ENCODE measurements around the gene TSPAN14.
A peak's percentile ranks its signal among the peaks of the same experiment; 100 is the strongest.

TSPAN14 gene

DNA sequence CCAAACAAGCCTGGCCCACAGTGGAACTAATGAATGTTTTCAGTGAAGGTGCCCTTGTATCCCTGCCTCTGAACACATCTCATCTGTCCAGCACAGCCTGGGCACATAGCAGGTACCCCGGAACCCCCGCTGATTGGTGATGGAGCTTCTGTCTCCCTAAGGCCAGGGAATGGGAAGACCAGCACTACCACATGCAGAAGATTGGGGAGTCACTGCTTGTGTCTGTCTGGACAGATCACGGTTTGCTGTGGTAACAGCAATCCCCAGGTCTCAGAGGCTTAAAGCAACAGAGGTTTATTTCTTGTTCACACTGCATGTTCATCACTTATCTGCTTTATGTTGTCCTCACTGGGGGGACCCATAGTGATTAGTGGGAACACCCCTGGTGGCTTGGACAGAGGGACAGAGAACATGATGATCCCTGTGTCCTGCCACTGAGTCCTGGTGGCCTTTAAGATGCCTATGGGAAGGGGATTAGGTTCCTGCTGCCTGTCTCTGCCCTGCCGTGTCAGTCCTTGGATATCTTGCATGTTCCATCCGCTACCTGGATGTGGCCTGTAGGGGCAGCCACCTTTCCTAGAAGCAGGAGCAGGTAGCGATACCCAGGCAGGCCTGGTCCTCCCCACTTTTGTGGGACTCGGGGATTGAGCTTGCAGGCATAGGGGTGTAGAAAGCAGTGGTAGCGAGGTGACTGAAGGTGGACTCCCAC, 3.6 kb downstream of the TSPAN14 start:
- DNase-seq: no peak

- no peak for DNase-seq
Measured at GRCh38 chr10:80458263-80458625, 4.1 kb downstream of the TSPAN14 start.

DNA sequence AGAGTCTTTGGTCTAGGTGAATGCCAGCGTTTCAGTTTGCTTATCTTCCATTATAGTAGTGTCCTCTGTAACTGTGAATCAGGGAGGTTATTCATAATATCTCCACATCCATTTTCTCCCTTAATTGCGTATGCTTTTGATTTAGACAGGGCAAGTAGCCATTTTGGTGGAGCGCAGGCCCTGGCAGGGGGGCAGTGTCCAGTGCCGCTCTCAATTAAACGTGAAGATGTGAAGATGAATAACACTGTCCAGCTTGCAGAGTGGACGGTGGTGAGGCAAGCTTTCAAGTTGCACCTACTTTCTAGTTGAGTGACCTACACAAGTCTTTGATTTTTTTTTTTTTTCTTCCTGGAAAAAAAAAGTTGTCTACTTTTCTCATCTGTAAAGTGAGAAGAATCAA, 4.5 kb downstream of the TSPAN14 start:
- DNase-seq: no peak

DNA sequence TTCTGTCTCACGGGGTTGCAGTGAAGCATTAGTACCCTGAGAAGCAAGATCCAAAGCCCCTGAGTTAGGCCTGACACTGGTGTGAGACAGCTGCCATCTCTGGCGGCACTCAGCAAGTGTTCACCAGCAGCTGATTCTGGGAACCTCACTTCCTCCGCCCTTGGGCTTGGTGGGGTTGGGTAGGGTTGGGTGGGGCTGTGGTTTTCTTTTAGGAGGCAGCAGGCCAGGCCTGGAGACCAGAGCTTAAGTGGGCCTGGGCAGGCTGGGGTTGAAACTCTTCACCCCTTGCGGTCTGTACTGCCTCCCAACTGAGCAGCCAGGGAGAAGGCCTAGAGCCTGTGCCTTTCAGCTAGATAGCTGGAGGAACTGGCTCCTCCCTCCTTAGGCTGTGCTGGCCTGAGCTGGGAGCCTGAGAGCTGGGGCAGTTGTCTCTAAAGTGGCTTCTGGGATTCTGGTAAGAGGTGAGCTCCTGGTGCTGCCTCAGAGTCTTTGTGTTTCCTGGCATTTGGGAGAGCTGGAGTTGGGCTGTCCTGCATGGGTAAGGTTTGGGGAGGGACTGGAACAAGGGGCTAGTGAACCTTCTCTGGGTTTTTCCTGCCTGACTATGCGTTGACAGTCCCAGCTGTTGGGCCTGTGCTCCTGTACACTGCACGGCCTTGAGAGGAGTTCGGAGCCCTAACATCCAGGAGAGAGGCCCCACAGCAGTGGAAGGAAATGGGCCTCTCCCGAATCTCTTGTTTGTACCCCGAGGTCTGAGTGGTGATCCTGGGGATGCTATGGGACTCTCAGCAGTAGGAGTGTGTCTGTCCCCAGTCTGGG, 5.1 kb downstream of the TSPAN14 start:
- DNase-seq: no peak

DNA sequence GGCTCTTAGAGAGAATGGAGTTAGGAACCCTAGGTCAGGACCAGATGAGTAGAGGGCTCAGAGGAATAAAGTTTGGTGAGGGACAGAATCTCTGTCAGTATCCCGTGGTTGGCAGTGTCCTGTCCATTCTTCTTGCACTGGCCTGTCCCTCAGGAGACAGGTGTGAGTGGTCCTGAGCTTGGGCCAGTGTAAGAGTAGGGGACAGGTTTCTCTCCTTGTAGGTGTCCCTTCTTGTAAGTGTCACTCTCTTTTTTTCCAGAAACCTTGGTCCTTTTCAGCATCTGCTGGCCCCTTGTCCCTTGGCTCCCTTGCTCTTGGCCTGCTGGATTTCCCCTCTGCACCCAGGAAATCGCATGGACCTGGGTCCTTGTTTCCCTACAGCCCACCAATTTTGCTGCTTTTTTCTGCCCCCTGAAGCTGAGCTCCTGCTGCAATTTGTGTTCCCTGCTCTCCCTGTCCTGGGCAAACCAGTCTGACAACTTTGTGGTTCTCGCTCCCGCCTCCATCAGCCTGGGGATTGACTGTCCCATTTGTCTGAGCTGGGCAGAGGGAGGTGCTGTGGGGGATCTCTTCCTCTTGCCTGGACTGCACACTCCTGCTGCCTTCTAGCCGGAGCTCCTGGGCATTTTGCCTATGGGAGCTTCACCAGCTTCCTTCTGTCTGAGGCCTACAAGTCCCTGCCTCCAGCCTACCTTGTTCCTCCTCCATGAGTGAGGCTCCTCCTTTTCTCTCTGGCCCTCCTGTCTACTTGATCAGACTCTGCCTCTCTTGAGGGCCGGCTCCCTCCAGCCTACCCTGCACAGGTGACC, 6.5 kb downstream of the TSPAN14 start:
- DNase-seq: peak; percentile 65

DNA sequence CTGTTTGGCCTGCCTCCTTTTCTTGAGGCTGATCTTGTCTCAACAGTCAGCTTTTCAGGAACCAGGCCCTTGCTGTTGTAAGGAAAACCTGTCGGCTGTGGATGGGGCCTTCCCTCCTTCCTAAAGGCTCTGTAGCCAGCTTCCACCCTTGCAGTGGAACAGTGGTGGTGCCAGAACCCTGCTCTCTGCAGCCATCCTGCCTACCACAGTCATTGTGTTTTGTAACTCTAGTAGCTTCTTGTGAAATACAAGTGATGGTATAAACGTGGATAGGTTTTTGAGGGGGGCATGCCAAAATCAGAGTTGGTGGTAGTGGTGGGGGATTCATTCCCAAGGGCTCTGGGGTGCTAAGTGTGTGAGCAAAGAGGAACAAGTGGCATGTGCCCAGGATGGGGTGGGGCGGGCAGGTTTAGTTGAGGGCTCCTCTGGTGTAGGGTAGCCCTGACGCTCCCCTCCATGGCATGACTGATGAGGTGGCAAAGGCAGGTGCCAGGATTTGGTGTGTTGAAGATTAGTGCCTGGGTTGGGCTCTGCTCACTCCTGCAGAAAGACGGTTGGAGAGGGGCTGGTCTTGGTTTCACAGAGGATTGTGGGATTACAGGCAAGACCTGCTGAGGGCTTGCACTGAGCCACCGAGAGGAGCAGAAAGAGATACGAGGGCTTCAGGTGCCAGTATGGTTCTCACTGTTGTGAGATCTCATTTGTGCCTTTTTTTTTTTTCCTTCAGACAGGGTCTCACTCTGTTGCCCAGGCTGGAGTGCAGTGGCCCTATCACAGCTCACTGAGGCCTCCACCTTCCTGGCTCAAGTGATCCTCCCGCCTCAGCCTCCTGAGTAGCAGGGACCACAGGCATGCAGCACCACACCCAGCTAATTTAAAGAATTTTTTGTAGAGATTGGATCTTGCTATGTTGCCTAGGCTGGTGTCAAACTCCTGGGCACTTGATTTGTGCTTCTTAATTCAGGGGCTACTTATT, 7.4 kb downstream of the TSPAN14 start:
- no peak for DNase-seq

DNA sequence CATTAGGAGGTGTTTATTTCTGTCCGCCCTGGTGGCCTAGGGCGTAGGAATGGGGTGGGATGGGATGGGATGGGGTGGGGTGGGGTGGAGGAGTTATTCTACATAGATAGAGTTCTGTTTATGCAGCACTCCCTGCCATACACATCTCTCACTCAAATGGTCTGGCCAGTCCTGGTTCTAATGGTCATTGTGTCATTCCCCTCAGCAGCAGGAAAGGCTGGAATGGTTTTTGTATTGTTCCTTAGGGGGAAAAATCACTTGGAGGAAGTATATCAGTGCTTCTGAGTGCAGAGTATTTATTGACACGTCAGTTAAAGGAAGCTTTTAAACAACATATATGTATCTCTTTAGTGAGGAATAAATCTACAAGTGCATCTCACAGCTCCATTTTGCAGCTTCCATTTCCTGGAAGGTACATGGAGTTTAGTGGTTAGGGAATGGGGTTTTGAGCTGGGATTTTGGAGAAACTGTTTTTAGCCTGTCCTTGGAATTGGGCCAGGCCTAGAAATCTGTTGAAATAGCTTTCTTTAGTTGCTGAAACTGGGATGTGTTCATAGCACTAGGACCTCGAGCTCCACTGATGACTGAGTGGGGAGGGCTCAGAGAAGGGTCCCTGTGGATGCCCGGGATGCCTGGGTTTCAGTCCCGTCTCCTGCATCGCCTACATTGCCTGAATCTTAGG, 8.3 kb downstream of the TSPAN14 start:
- no peak for DNase-seq

GRCh38 chr10:80462981-80463741, 9.1 kb downstream of the TSPAN14 start:
- DNase-seq: no peak

DNA sequence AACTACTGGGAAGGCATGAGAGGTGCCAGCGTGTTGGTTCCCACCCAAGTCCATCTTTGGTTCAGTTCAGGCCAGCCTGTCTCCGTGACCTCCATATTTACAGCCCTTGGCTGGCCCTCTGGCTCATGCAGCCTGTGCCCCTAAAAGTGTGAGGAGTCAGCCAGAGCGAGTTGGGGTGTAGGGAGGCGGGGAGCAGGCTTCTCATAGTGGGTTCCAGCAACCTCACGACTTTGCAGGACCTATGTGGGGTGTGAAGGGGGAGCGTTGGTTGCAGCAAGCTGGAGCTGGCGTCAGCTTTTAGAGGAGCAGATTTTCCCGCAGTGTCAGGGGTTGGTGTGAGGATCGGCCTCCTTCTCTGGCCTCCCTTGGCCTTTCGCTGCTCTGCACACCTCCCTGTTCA, 9.8 kb downstream of the TSPAN14 start:
- DNase-seq: no peak

GRCh38 chr10:80464557-80465450, 10.7 kb downstream of the TSPAN14 start:
- DNase-seq: no peak

DNA sequence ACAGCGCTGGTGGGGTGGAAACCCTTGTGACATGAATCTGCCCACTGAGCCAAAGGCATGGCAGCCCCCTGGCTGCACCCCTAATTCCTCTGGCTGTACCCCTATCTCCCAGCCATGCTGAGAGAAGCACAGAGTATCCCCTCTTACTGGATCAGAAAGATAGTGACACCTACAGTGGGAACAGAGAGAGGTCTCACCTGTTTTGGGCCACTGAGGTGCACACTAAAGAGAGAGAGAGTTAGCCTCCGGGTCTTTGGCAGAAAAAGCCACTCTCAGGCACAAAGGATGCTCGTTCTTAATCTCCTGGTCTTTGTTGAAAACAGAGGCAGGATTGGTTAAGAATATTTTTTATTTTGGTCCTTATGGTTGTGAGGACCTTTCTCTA, 11.3 kb downstream of the TSPAN14 start:
- DNase-seq: no peak

- no peak for DNase-seq
Measured at GRCh38 chr10:80465839-80466590, 11.9 kb downstream of the TSPAN14 start.

- DNase-seq: no peak
Measured at GRCh38 chr10:80466724-80467326, 12.7 kb downstream of the TSPAN14 start.

GRCh38 chr10:80468002-80468401, 13.9 kb downstream of the TSPAN14 start:
- no peak for DNase-seq

- DNase-seq: no peak
Measured at GRCh38 chr10:80468806-80469421, 14.8 kb downstream of the TSPAN14 start.

DNA sequence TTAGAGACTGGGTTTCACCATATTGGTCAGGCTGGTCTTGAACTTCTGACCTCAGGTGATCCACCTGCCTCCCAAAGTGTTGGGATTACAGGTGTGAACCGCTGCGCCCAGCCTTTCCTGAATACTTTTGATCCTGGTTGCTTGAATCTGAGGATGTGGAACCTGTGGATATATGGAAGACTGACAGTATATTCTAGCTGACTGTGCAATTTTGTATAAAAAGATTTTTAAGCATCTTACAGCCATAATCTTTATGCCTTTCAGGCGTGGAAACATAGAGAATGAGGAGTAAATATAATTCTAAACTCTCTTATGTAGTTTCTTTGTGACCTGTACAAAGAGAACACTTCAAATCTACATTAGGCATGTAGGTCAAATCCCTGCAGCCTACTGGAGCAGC, 16.2 kb downstream of the TSPAN14 start:
- no peak for DNase-seq

GRCh38 chr10:80471001-80471400, 16.9 kb downstream of the TSPAN14 start:
- DNase-seq: no peak

DNA sequence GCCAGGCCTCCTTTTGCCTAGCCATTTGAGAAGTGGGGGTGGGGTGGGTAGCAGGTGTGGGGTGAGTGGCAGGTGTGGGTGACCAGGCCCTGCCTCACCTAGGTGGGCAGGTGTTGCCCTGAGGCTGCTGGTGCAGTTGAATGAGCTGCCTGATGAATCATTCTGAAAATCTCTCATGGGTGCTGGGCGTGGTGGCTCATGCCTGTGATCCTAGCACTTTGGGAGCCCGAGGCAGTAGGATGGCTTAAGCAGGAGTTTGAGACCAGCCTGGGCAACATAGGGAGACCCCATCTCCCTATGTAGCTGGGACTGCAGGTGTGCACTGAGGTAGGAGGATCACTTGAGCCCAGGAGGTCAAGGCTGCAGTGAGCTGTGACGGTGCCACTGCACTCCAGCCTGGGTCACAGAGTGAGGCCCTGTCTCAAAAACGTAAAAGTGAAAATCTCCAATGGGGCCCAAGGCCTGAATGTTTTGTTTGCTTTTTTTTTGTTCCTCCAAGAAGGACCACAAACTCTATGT, 17.7 kb downstream of the TSPAN14 start:
- DNase-seq: no peak

Data from NCI-H774 (cell line).